Fibroblast of lung (primary cell): ENCODE data around the gene PSPN. TPM values are rescaled to one million over a fixed set of nuclear protein-coding genes. Genes with fewer than 3 reads are reported as not detected.
A peak's percentile ranks its signal among the peaks of the same experiment; 100 is the strongest.
"Not testable (repeated sequence)": the region's sequence is repeated elsewhere in the genome, so short reads cannot be mapped to it uniquely, and the experiment has no call there.

Source experiments
- DNase-seq, 2 donors: peaks; one replicate each; pipeline versions ENCODE4 v3.0.0 to v3.0.0-alpha.2; 2010; ENCODE audit warnings: low read depth in 2 of 2
- H2AFZ ChIP-seq: 2 replicates; pipeline ENCODE4 v1.5.1; 2012; ENCODE audit warnings: low read length, control low read depth, inconsistent platforms
- H3K27ac ChIP-seq: 2 replicates; pipeline ENCODE4 v1.5.1; 2011; ENCODE audit warnings: low read length, control low read depth; ENCODE audit not compliant: insufficient read depth
- H3K27me3 ChIP-seq: 2 replicates; pipeline ENCODE4 v1.5.1; 2011; ENCODE audit warnings: mild to moderate bottlenecking, low read length; ENCODE audit not compliant: control insufficient read depth, insufficient read depth
- H3K36me3 ChIP-seq: 2 replicates; pipeline ENCODE4 v1.5.1; 2011; ENCODE audit warnings: low read length; ENCODE audit not compliant: control insufficient read depth, insufficient read depth
- H3K4me1 ChIP-seq: 2 replicates; pipeline ENCODE4 v1.5.1; 2011; ENCODE audit warnings: low read length; ENCODE audit not compliant: control insufficient read depth, insufficient read depth; ENCODE audit errors: extremely low read depth
- H3K4me2 ChIP-seq: 2 replicates; pipeline ENCODE4 v1.5.1; 2011; ENCODE audit warnings: low read length, control low read depth; ENCODE audit not compliant: insufficient read depth; ENCODE audit errors: extremely low read depth
- H3K4me3 ChIP-seq, 4 experiments: fragments of 200-600 bp in 1 of 4; sonication (generic) in 1 of 4; replicated peaks in 1 of 4; 2 replicates each; pipeline ENCODE4 v1.5.1; 2011 to 2016; ENCODE audit warnings: low read length in 4 of 4, low read depth in 3 of 4, mild to moderate bottlenecking in 3 of 4, control low read depth in 2 of 4, inconsistent platforms in 1 of 4, mixed read lengths in 1 of 4; ENCODE audit not compliant: insufficient read depth in 1 of 4; ENCODE audit errors: control extremely low read depth in 1 of 4
- H3K79me2 ChIP-seq: 2 replicates; pipeline ENCODE4 v1.5.1; 2012; ENCODE audit warnings: mild to moderate bottlenecking, low read length, inconsistent platforms; ENCODE audit not compliant: control insufficient read depth, insufficient read depth
- H3K9ac ChIP-seq: 2 replicates; pipeline ENCODE4 v1.5.1; 2011; ENCODE audit warnings: mild to moderate bottlenecking, low read length, control low read depth; ENCODE audit not compliant: insufficient read depth
- H3K9me3 ChIP-seq: 2 replicates; pipeline ENCODE4 v1.5.1; 2012; ENCODE audit warnings: low read depth, low read length; ENCODE audit not compliant: control insufficient read depth, insufficient read depth
- H4K20me1 ChIP-seq: 2 replicates; pipeline ENCODE4 v1.5.1; 2011; ENCODE audit warnings: low read length; ENCODE audit not compliant: control insufficient read depth, insufficient read depth; ENCODE audit errors: extremely low read depth
- CTCF ChIP-seq, 2 donors: IDR thresholded peaks in 1 of 2; conservative IDR thresholded peaks in 1 of 2; 1 replicate in 1 of 2; 2 replicates in 1 of 2; pipeline ENCODE4 v1.5.1; 2011 to 2012; ENCODE audit warnings: low read length in 2 of 2, control low read depth in 1 of 2, inconsistent platforms in 1 of 2, low read depth in 1 of 2, mild to moderate bottlenecking in 1 of 2
- EZH2 ChIP-seq: IDR thresholded peaks from 2 replicates; pipeline ENCODE4 v1.5.1; 2012; ENCODE audit warnings: low read length, control low read depth, mild to moderate bottlenecking; ENCODE audit errors: missing control alignments
- polyA plus RNA-seq, 2 donors: library from polyadenylated mRNA; depleted of rRNA in 1 of 2; stranded (reverse) in 1 of 2; unstranded in 1 of 2; fragments of >200 nt; gene quantifications; 2 replicates each; pipeline ENCODE4 v1.2.1, GENCODE V29; 2011 to 2012; ENCODE audit warnings: missing spikeins in 1 of 2
- total RNA-seq: library from RNA; depleted of rRNA; stranded (reverse); fragments of >200 nt; gene quantifications from 2 replicates; pipeline ENCODE4 v1.2.1, GENCODE V29; 2014

PSPN gene
- total and polyA plus RNA-seq, 2 donors (not counting 1 experiment from before 2014, with no cell fraction given), result 0.25 to 0.99 TPM

GRCh38 chr19:6354098-6354674 lies 21.5 kb downstream of the PSPN start:
- no peaks in the 10 kb centered on the region for H3K9me3 ChIP-seq
- H4K20me1 ChIP-seq, result no peaks in the 10 kb centered on the region
- H3K27me3 ChIP-seq, result no peaks in the 10 kb centered on the region
- no peak overlapping the region for H2AFZ ChIP-seq
- H3K4me3 ChIP-seq, result no peak overlapping the region
- H3K36me3 ChIP-seq, result no peaks in the 10 kb centered on the region
- no peak overlapping the region for H3K27ac ChIP-seq
- peak in 1 of 2 donors; percentile 22 for DNase-seq
- no peaks in the 10 kb centered on the region for H3K79me2 ChIP-seq
- no peaks in the 10 kb centered on the region for H3K4me1 ChIP-seq
- TF ChIP-seq EZH2 (no peak), CTCF (conservative IDR thresholded peaks at IDR 0.05 in 1 of 2, IDR thresholded peaks at IDR 0.05 in 1 of 2; ENCODE audit: low read depth in 1 of 2, low read length in 2 of 2) (peak; percentile 46 to 60)
- H3K9ac ChIP-seq, result no peak overlapping the region
- no peak overlapping the region for H3K4me2 ChIP-seq

GRCh38 chr19:6352381-6353165 lies 23.2 kb downstream of the PSPN start:
- Histone ChIP-seq H3K9ac (no peak overlapping the region), H3K4me3 (no peak overlapping the region), H3K27ac (no peak overlapping the region), H3K36me3 (no peaks in the 10 kb centered on the region), H4K20me1 (no peaks in the 10 kb centered on the region), H3K27me3 (no peaks in the 10 kb centered on the region), H3K79me2 (no peaks in the 10 kb centered on the region), H2AFZ (no peak overlapping the region), H3K9me3 (no peaks in the 10 kb centered on the region), H3K4me2 (no peak overlapping the region), H3K4me1 (no peaks in the 10 kb centered on the region)
- DNase-seq, result no peak
- TF ChIP-seq EZH2 (no peak), CTCF (conservative IDR thresholded peaks at IDR 0.05 in 1 of 2, IDR thresholded peaks at IDR 0.05 in 1 of 2; ENCODE audit: low read depth in 1 of 2, low read length in 2 of 2) (no peak)

DNA sequence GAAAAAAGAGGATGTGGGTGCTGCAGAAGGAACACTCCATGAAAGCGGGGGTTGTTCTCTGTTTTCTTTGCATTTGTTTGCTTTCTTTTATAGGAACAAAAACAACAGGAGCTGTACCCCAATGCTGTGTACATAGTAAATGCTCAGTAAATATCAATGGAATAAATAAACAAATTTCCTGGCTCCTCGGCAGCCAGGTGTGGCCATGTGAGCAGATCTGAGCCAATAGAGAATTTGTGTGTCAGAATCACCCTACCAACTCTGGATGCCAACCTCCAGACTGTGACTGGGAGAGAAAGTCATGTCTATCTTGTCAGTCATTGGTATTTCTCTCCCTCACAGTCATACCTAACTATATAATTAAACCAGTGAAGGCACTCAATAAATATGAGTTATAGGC lies 25.0 kb downstream of the PSPN start:
- Histone ChIP-seq H3K36me3 (no peaks in the 10 kb centered on the region), H3K4me3 (no peak overlapping the region), H3K27me3 (no peaks in the 10 kb centered on the region), H3K79me2 (no peaks in the 10 kb centered on the region), H3K4me2 (no peak overlapping the region), H3K9me3 (no peaks in the 10 kb centered on the region), H2AFZ (no peak overlapping the region), H3K9ac (no peak overlapping the region), H4K20me1 (no peaks in the 10 kb centered on the region), H3K4me1 (no peaks in the 10 kb centered on the region), H3K27ac (no peak overlapping the region)
- DNase-seq, result no peak
- TF ChIP-seq CTCF (conservative IDR thresholded peaks at IDR 0.05 in 1 of 2, IDR thresholded peaks at IDR 0.05 in 1 of 2; ENCODE audit: low read depth in 1 of 2, low read length in 2 of 2) (no peak), EZH2 (no peak)

DNA sequence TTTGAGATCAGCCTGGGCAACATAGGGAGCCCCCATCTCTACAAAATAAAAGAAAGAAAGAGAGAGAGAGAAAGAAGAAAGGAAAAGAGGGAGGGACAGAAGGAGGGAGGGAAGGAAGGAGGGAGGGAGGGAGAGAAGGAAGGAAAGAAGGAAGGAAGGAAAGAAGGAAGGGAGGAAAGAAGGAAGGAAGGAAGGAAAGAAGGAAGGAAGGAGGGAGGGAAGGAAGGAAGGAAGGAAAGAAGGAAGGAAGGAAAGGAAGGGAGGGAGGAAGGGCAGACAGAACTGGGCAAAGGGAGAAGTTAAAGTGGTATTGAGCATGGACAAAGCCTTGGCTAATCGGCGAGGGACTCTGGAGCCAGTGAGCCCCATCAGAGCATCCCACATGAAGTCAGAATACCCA lies 26.5 kb downstream of the PSPN start:
- not testable (repeated sequence) for H3K36me3 ChIP-seq, H3K4me2 ChIP-seq, H2AFZ ChIP-seq, H3K9ac ChIP-seq, H4K20me1 ChIP-seq, H3K4me3 ChIP-seq, DNase-seq, H3K79me2 ChIP-seq, H3K27me3 ChIP-seq, H3K27ac ChIP-seq, H3K9me3 ChIP-seq, H3K4me1 ChIP-seq
